ENCODE measurements around the gene PABPN1. TPM values are rescaled to one million over a fixed set of nuclear protein-coding genes. Genes with fewer than 3 reads are reported as not detected.
A peak's percentile ranks its signal among the peaks of the same experiment; 100 is the strongest.

The PABPN1 gene
- total RNA-seq, 8 experiments from 2014 or later, result 57.2 to 162 (median 91.9) TPM

GRCh38 chr14:23357261-23357660, 36.0 kb downstream of the PABPN1 start:
- ATAC-seq (replicated peaks in 6 of 8), result no peak
- in situ Hi-C loops (cut with MboI; ENCODE audit: low pct_unique_long_range_greater_than_20kb in 2 of 9, low sequenced_read_pairs in 9 of 9, unreplicated experiment in 9 of 9), result no loop called here

GRCh38 chr14:23358042-23358441, 36.8 kb downstream of the PABPN1 start:
- Histone ChIP-seq H3K4me3 (no peak overlapping the region), H3K4me1 (replicated peaks in 1 of 2) (peaks cover 0 to 23% of the 10 kb centered on the region in 2 donors), H3K27ac (no peak overlapping the region)
- WGBS, 10 experiments, result 50 to 100% (median 72%) methylated on average over 1 to 3 of the region's 3 CpGs; no CpG with 5 or more reads in 1 of the 10 experiments
- in situ Hi-C loops (cut with MboI; ENCODE audit: low pct_unique_long_range_greater_than_20kb in 2 of 9, low sequenced_read_pairs in 9 of 9, unreplicated experiment in 9 of 9), result no loop called here
- no peak for ATAC-seq (replicated peaks in 6 of 8)

More at GRCh38 chr14:23357261-23357660, 36.0 kb downstream of the PABPN1 start:
- 70 to 100% (median 80%) methylated on average over 1 to 6 of the region's 8 CpGs; no CpG with 5 or more reads in 5 of the 10 experiments for WGBS, 10 experiments
- Histone ChIP-seq H3K27ac (no peak overlapping the region), H3K4me1 (replicated peaks in 1 of 2) (peaks cover 0 to 23% of the 10 kb centered on the region in 2 donors), H3K4me3 (no peak overlapping the region)

GRCh38 chr14:23358553-23359166, 37.4 kb downstream of the PABPN1 start:
- 52 to 97% (median 72%) methylated on average over 2 to 6 of the region's 12 CpGs; no CpG with 5 or more reads in 5 of the 10 experiments for WGBS, 10 experiments
- no peak for ATAC-seq (replicated peaks in 6 of 8)
- in situ Hi-C loops (cut with MboI; ENCODE audit: low pct_unique_long_range_greater_than_20kb in 2 of 9, low sequenced_read_pairs in 9 of 9, unreplicated experiment in 9 of 9), result no loop called here
- Histone ChIP-seq H3K4me3 (no peak overlapping the region), H3K27ac (no peak overlapping the region), H3K4me1 (replicated peaks in 1 of 2) (peaks cover 0 to 24% of the 10 kb centered on the region in 2 donors)

- ATAC-seq (replicated peaks in 6 of 8), result no peak
- in situ Hi-C loops (cut with MboI; ENCODE audit: low pct_unique_long_range_greater_than_20kb in 2 of 9, low sequenced_read_pairs in 9 of 9, unreplicated experiment in 9 of 9), result no loop called here
- WGBS, 10 experiments, result 100% methylated on average over 2 of the region's 11 CpGs; no CpG with 5 or more reads in 9 of the 10 experiments
- Histone ChIP-seq H3K4me1 (replicated peaks in 1 of 2) (peaks cover 5 to 30% of the 10 kb centered on the region in 2 donors), H3K4me3 (no peak overlapping the region), H3K27ac (no peak overlapping the region)
These were observed 37.9 kb downstream of the PABPN1 start for GRCh38 chr14:23359167-23359626.

GRCh38 chr14:23359722-23360447, 38.6 kb downstream of the PABPN1 start:
- Histone ChIP-seq H3K27ac (no peak overlapping the region), H3K4me3 (no peak overlapping the region), H3K4me1 (replicated peaks in 1 of 2) (peaks cover 9 to 36% of the 10 kb centered on the region in 2 donors)
- WGBS, 10 experiments, result 80 to 85% methylated on average over 2 to 4 of the region's 22 CpGs; no CpG with 5 or more reads in 8 of the 10 experiments
- ATAC-seq (replicated peaks in 6 of 8), result no peak
- in situ Hi-C loops (cut with MboI; ENCODE audit: low pct_unique_long_range_greater_than_20kb in 2 of 9, low sequenced_read_pairs in 9 of 9, unreplicated experiment in 9 of 9), result no loop called here

- peaks cover 9 to 43% of the 10 kb centered on the region in 2 donors for H3K4me1 ChIP-seq (replicated peaks in 1 of 2)
- ATAC-seq (replicated peaks in 6 of 8), result no peak
- in situ Hi-C loops (cut with MboI; ENCODE audit: low pct_unique_long_range_greater_than_20kb in 2 of 9, low sequenced_read_pairs in 9 of 9, unreplicated experiment in 9 of 9), result no loop called here
- H3K27ac ChIP-seq, result no peak overlapping the region
- WGBS, 10 experiments, result 40 to 100% (median 79%) methylated on average over 1 to 2 of the region's 11 CpGs; no CpG with 5 or more reads in 6 of the 10 experiments
- no peak overlapping the region for H3K4me3 ChIP-seq
These were observed 39.2 kb downstream of the PABPN1 start for GRCh38 chr14:23360496-23360895.

- in situ Hi-C loops (cut with MboI; ENCODE audit: low pct_unique_long_range_greater_than_20kb in 2 of 9, low sequenced_read_pairs in 9 of 9, unreplicated experiment in 9 of 9), result no loop called here
- H3K4me3 ChIP-seq, result no peak overlapping the region
- peak in 5 of 8 experiments; percentile 10 to 83 (median 50) for ATAC-seq (replicated peaks in 6 of 8)
- no peak overlapping the region for H3K27ac ChIP-seq
- H3K4me1 ChIP-seq (replicated peaks in 1 of 2), result peaks cover 9 to 48% of the 10 kb centered on the region in 2 donors
These were observed 40.1 kb downstream of the PABPN1 start for GRCh38 chr14:23361320-23361719.

GRCh38 chr14:23361763-23362162, 40.5 kb downstream of the PABPN1 start:
- Histone ChIP-seq H3K4me1 (replicated peaks in 1 of 2) (peaks cover 9 to 52% of the 10 kb centered on the region in 2 donors), H3K4me3 (no peak overlapping the region), H3K27ac (no peak overlapping the region)
- ATAC-seq (replicated peaks in 6 of 8), result no peak
- 50 to 100% (median 72%) methylated on average over 1 to 6 of the region's 6 CpGs; no CpG with 5 or more reads in 1 of the 10 experiments for WGBS, 10 experiments
- in situ Hi-C loops (cut with MboI; ENCODE audit: low pct_unique_long_range_greater_than_20kb in 2 of 9, low sequenced_read_pairs in 9 of 9, unreplicated experiment in 9 of 9), result no loop called here

GRCh38 chr14:23362200-23362599, 40.9 kb downstream of the PABPN1 start:
- Histone ChIP-seq H3K27ac (no peak overlapping the region), H3K4me1 (replicated peaks in 1 of 2) (peaks cover 9 to 53% of the 10 kb centered on the region in 2 donors), H3K4me3 (no peak overlapping the region)
- in situ Hi-C loops (cut with MboI; ENCODE audit: low pct_unique_long_range_greater_than_20kb in 2 of 9, low sequenced_read_pairs in 9 of 9, unreplicated experiment in 9 of 9), result no loop called here
- WGBS, 10 experiments, result 16 to 86% (median 40%) methylated on average over 1 to 3 of the region's 3 CpGs; no CpG with 5 or more reads in 3 of the 10 experiments
- no peak for ATAC-seq (replicated peaks in 6 of 8)

GRCh38 chr14:23364164-23365035, 43.1 kb downstream of the PABPN1 start:
- Histone ChIP-seq H3K27ac (peak overlapping the region in 1 of 2 donors; percentile 7), H3K4me1 (replicated peaks in 1 of 2) (peaks cover 9 to 53% of the 10 kb centered on the region in 2 donors), H3K4me3 (no peak overlapping the region)
- ATAC-seq (replicated peaks in 6 of 8), result peak; percentile 3 to 80 (median 55)
- WGBS, 10 experiments, result 0 to 26% (median 13%) methylated on average over 3 to 8 of the region's 21 CpGs; no CpG with 5 or more reads in 3 of the 10 experiments
- in situ Hi-C loops (cut with MboI; ENCODE audit: low pct_unique_long_range_greater_than_20kb in 2 of 9, low sequenced_read_pairs in 9 of 9, unreplicated experiment in 9 of 9), result no loop called here

- Histone ChIP-seq H3K4me1 (replicated peaks in 1 of 2) (peaks cover 9 to 47% of the 10 kb centered on the region in 2 donors), H3K4me3 (peak within 1 kb of the TSS in 4 of 5 donors; percentile 14 to 22 (median 17)), H3K27ac (peak within 1 kb of the TSS in 1 of 2 donors; percentile 56)
- 0 to 24% (median 8%) methylated on average over 1 to 23 of the region's 74 CpGs; no CpG with 5 or more reads in 6 of the 10 experiments for WGBS, 10 experiments
- in situ Hi-C loops (cut with MboI; ENCODE audit: low pct_unique_long_range_greater_than_20kb in 2 of 9, low sequenced_read_pairs in 9 of 9, unreplicated experiment in 9 of 9), result no loop called here
- peak in 3 of 8 experiments; percentile 8 to 31 (median 12) for ATAC-seq (replicated peaks in 6 of 8)
These were observed 43.9 kb downstream of the PABPN1 start, which contains the start of gene EFS for GRCh38 chr14:23365036-23365731. Gene EFS, minus strand, starts transcription at chr14:23365172. Its CDS starts 147 bp downstream, at chr14:23365025.
